Activated CD8-positive, alpha-beta T cell treated with anti-CD3 and anti-CD28 coated beads, Interleukin-2, amount 10 ng/mL, durations not matched to agents 7 days and 5 days (primary cell): ENCODE results near the gene EPHA5. TPM values are rescaled to one million over a fixed set of nuclear protein-coding genes. Genes with fewer than 3 reads are reported as not detected.

Source experiments
- ATAC-seq: fragments of 150-1000 bp; cut with Tn5 transposase; one replicate; pipeline ENCODE4 v1.10.0; 2021; ENCODE audit warnings: moderate library complexity
- CTCF ChIA-PET: fragments of 350-600 bp; sonication (Branson Sonifier 250); formaldehyde crosslinking; loops from one replicate; lab custom pipeline; 2021; ENCODE audit warnings: antibody characterized with exemption; lab: Charles Lee
- POLR2A ChIA-PET: fragments of 350-600 bp; sonication (Branson Sonifier 250); formaldehyde crosslinking; loops from one replicate; lab custom pipeline; 2021; ENCODE audit warnings: antibody characterized with exemption; lab: Charles Lee
- DNase-seq: peaks from one replicate; pipeline ENCODE4 v3.0.0-alpha.2; 2020
- H3K27ac Mint-ChIP-seq: one replicate; pipeline ENCODE4 v1.8.0; 2021; ENCODE audit warnings: mild to moderate bottlenecking, mixed read lengths
- H3K27me3 Mint-ChIP-seq: one replicate; pipeline ENCODE4 v1.8.0; 2021; ENCODE audit warnings: low read depth, mixed read lengths
- H3K36me3 Mint-ChIP-seq: one replicate; pipeline ENCODE4 v1.8.0; 2021; ENCODE audit warnings: low read depth, mixed read lengths
- H3K4me1 Mint-ChIP-seq: one replicate; pipeline ENCODE4 v1.8.0; 2021; ENCODE audit warnings: low read depth, mixed read lengths
- H3K4me3 Mint-ChIP-seq: one replicate; pipeline ENCODE4 v1.8.0; 2021; ENCODE audit warnings: mild to moderate bottlenecking, mixed read lengths
- H3K9me3 Mint-ChIP-seq: one replicate; pipeline ENCODE4 v1.8.0; 2022; ENCODE audit warnings: mixed read lengths; ENCODE audit not compliant: insufficient read depth
- total RNA-seq, 2 experiments: library from RNA; stranded (reverse); gene quantifications; one replicate each; pipeline ENCODE4 v1.2.3, GENCODE V29; 2021

Gene EPHA5
- total RNA-seq, 2 experiments from 2014 or later = not detected

GRCh38 chr4:65393078-65393477 lies 277.2 kb downstream of the EPHA5 start:
- POLR2A ChIA-PET = no interaction called here
- Mint-ChIP-seq H3K9me3 (no peaks in the 10 kb centered on the region), H3K4me3 (no peak overlapping the region), H3K36me3 (no peaks in the 10 kb centered on the region), H3K27me3 (no peaks in the 10 kb centered on the region), H3K27ac (no peak overlapping the region), H3K4me1 (no peaks in the 10 kb centered on the region)
- CTCF ChIA-PET = no interaction called here
- no peak for DNase-seq
- no peak for ATAC-seq

GRCh38 chr4:65392488-65392887 lies 277.8 kb downstream of the EPHA5 start:
- ChIA-PET POLR2A (interaction anchor here (0.6 kb wide), 1 partner anchor 1955 kb away, joined by 3 read pairs; no protein-coding TSS in a partner anchor), CTCF (no interaction called here)
- no peak overlapping the region for H3K27ac Mint-ChIP-seq
- no peak overlapping the region for H3K4me3 Mint-ChIP-seq
- no peak for DNase-seq
- ATAC-seq = no peak
- H3K27me3 Mint-ChIP-seq = no peaks in the 10 kb centered on the region
- H3K4me1 Mint-ChIP-seq = no peaks in the 10 kb centered on the region
- no peaks in the 10 kb centered on the region for H3K9me3 Mint-ChIP-seq
- no peaks in the 10 kb centered on the region for H3K36me3 Mint-ChIP-seq

DNA sequence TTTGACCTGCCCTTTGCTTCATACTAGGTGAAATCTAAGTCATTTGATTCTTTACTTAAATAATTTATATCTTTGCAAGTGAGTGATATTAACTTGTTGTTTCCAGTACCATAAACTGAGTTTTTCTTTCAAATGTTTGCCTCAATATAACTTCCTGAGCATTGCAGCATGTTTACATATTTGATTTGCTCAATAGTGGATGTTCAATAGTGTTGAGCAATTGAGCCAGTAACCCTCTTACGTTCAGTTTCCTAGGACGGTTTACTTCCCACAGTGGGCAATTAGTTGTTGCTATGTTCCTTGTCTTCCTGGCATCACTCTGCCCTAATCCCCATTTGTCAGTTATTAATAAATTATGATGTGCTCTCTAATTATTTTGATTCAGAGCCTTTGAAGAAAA lies 278.5 kb downstream of the EPHA5 start:
- no peak overlapping the region for H3K4me3 Mint-ChIP-seq

GRCh38 chr4:65391382-65391781 lies 278.9 kb downstream of the EPHA5 start:
- POLR2A ChIA-PET = no interaction called here
- no peaks in the 10 kb centered on the region for H3K9me3 Mint-ChIP-seq
- CTCF ChIA-PET = no interaction called here
- no peaks in the 10 kb centered on the region for H3K4me1 Mint-ChIP-seq
- no peak for DNase-seq
- no peaks in the 10 kb centered on the region for H3K36me3 Mint-ChIP-seq
- H3K4me3 Mint-ChIP-seq = no peak overlapping the region
- no peaks in the 10 kb centered on the region for H3K27me3 Mint-ChIP-seq
- H3K27ac Mint-ChIP-seq = no peak overlapping the region
- no peak for ATAC-seq

More for the DNA sequence above, 278.5 kb downstream of the EPHA5 start:
- ChIA-PET POLR2A (interaction anchor here (0.6 kb wide), 1 partner anchor 1956 kb away, joined by 3 read pairs; no protein-coding TSS in a partner anchor), CTCF (no interaction called here)
- no peaks in the 10 kb centered on the region for H3K4me1 Mint-ChIP-seq
- no peak overlapping the region for H3K27ac Mint-ChIP-seq
- DNase-seq (no peak), ATAC-seq (no peak)
- no peaks in the 10 kb centered on the region for H3K9me3 Mint-ChIP-seq
- H3K27me3 Mint-ChIP-seq = no peaks in the 10 kb centered on the region
- H3K36me3 Mint-ChIP-seq = no peaks in the 10 kb centered on the region

- Mint-ChIP-seq H3K36me3 (no peaks in the 10 kb centered on the region), H3K9me3 (no peaks in the 10 kb centered on the region), H3K27ac (no peak overlapping the region), H3K4me1 (no peaks in the 10 kb centered on the region), H3K27me3 (no peaks in the 10 kb centered on the region), H3K4me3 (no peak overlapping the region)
- CTCF ChIA-PET = no interaction called here
- DNase-seq = no peak
- ATAC-seq = no peak
- POLR2A ChIA-PET = no interaction called here
These were observed 283.4 kb downstream of the EPHA5 start for GRCh38 chr4:65386927-65387326.

GRCh38 chr4:65383589-65384305 lies 286.5 kb downstream of the EPHA5 start:
- Mint-ChIP-seq H3K36me3 (no peaks in the 10 kb centered on the region), H3K4me1 (no peaks in the 10 kb centered on the region), H3K4me3 (no peak overlapping the region), H3K27me3 (no peaks in the 10 kb centered on the region), H3K27ac (no peak overlapping the region), H3K9me3 (no peaks in the 10 kb centered on the region)
- ChIA-PET POLR2A (no interaction called here), CTCF (no interaction called here)
- ATAC-seq (no peak), DNase-seq (no peak)

DNA sequence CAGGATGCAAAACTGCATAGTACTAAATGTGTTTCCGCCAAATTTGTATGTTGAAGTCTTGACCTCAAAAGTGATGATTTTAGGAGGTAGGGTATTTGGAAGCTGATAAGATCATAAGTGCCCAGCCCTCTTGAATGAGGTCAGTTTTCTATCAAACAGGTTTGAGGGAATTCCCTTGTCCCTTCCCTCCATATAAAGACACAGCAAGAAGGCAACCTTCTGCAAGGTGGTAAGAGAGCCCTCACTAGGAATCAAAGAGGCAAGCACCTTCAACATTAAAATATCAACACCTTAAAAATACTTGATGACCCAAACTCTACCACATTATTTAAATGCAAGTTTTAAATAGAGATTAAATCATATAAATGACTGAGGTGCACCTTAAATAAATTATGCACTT lies 288.6 kb downstream of the EPHA5 start:
- Mint-ChIP-seq H3K27ac (no peak overlapping the region), H3K27me3 (no peaks in the 10 kb centered on the region), H3K4me1 (no peaks in the 10 kb centered on the region), H3K36me3 (no peaks in the 10 kb centered on the region), H3K9me3 (peaks cover 5% of the 10 kb centered on the region), H3K4me3 (no peak overlapping the region)
- CTCF ChIA-PET = no interaction called here
- POLR2A ChIA-PET = no interaction called here
- ATAC-seq (no peak), DNase-seq (no peak)

GRCh38 chr4:65370709-65371108 lies 299.6 kb downstream of the EPHA5 start:
- no peak for ATAC-seq
- Mint-ChIP-seq H3K4me1 (no peaks in the 10 kb centered on the region), H3K4me3 (no peak overlapping the region)

DNA sequence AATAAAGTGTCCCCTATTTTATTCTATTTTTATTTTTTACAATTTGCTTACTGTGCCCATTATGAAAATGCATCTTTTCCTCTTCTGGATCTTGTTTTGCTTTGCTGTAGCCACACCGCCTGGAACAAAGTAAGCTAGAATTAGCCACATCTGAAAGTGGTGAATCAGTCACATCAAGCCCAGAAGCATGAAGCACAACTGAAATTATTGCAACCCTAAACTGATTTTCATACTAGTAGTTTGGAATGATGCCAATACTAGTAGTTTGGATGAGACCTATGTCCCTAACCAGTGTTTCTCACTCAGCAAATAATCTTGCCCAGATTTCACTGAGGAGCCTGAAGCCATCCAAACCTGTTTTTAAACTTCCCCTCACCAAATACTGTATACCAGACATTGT lies 303.0 kb downstream of the EPHA5 start:
- peaks cover 6% of the 10 kb centered on the region for H3K9me3 Mint-ChIP-seq
- no peaks in the 10 kb centered on the region for H3K27me3 Mint-ChIP-seq
- CTCF ChIA-PET = no interaction called here
- H3K27ac Mint-ChIP-seq = no peak overlapping the region
- ATAC-seq = no peak
- no peak overlapping the region for H3K4me3 Mint-ChIP-seq
- no peaks in the 10 kb centered on the region for H3K4me1 Mint-ChIP-seq
- POLR2A ChIA-PET = no interaction called here
- DNase-seq = no peak
- H3K36me3 Mint-ChIP-seq = no peaks in the 10 kb centered on the region

More at GRCh38 chr4:65370709-65371108, 299.6 kb downstream of the EPHA5 start:
- ChIA-PET POLR2A (no interaction called here), CTCF (no interaction called here)
- Mint-ChIP-seq H3K27me3 (no peaks in the 10 kb centered on the region), H3K27ac (no peak overlapping the region), H3K36me3 (no peaks in the 10 kb centered on the region), H3K9me3 (peaks cover 9% of the 10 kb centered on the region)
- DNase-seq = no peak

GRCh38 chr4:65358914-65359313 lies 311.4 kb downstream of the EPHA5 start:
- Mint-ChIP-seq H3K36me3 (no peaks in the 10 kb centered on the region), H3K27me3 (no peaks in the 10 kb centered on the region), H3K4me3 (no peak overlapping the region), H3K9me3 (peaks cover 5% of the 10 kb centered on the region), H3K27ac (no peak overlapping the region), H3K4me1 (no peaks in the 10 kb centered on the region)
- ATAC-seq = no peak
- CTCF ChIA-PET = no interaction called here
- POLR2A ChIA-PET = no interaction called here
- no peak for DNase-seq

- Mint-ChIP-seq H3K36me3 (no peaks in the 10 kb centered on the region), H3K27ac (no peak overlapping the region), H3K4me1 (no peaks in the 10 kb centered on the region), H3K4me3 (no peak overlapping the region), H3K27me3 (no peaks in the 10 kb centered on the region), H3K9me3 (peaks cover 5% of the 10 kb centered on the region)
- ATAC-seq (no peak), DNase-seq (no peak)
- CTCF ChIA-PET = no interaction called here
- POLR2A ChIA-PET = no interaction called here
These were observed 317.2 kb downstream of the EPHA5 start for GRCh38 chr4:65353098-65353497.

- no peaks in the 10 kb centered on the region for H3K9me3 Mint-ChIP-seq
- H3K27me3 Mint-ChIP-seq = no peaks in the 10 kb centered on the region
- ATAC-seq (no peak), DNase-seq (no peak)
- no peak overlapping the region for H3K4me3 Mint-ChIP-seq
- CTCF ChIA-PET = no interaction called here
- H3K36me3 Mint-ChIP-seq = no peaks in the 10 kb centered on the region
- POLR2A ChIA-PET = no interaction called here
- no peak overlapping the region for H3K27ac Mint-ChIP-seq
- no peaks in the 10 kb centered on the region for H3K4me1 Mint-ChIP-seq
These were observed 325.9 kb downstream of the EPHA5 start for GRCh38 chr4:65344278-65344825.
